PFSK-1 (cell line): ENCODE results near the gene RALGDS.

Source experiments
- SIN3A ChIP-seq: IDR thresholded peaks from 2 replicates; pipeline ENCODE4 v1.6.1; 2012; ENCODE audit warnings: mild to moderate bottlenecking, low read length, moderate library complexity, borderline replicate concordance; ENCODE audit not compliant: insufficient read depth
- TAF1 ChIP-seq: IDR thresholded peaks from 2 replicates; pipeline ENCODE4 v1.6.1; 2012; ENCODE audit warnings: low read length, control low read depth, borderline replicate concordance; ENCODE audit not compliant: insufficient read depth

- TF ChIP-seq TAF1 (no peak), SIN3A (no peak)
These were observed 22.8 kb downstream of the RALGDS start for GRCh38 chr9:133098104-133098754.
